ENCODE results near the gene FOS.

GRCh38 chr14:75275598-75275997 is 3.0 kb upstream of the FOS start:
- TF ChIP-seq SMC3 (IDR thresholded peaks at IDR 0.05; ENCODE audit: low read length) (no peak), ZGPAT (CRISPR knock-in tag; IDR thresholded peaks at IDR 0.05) (no peak), CTCF (CRISPR knock-in tag; IDR thresholded peaks at IDR 0.05) (no peak), JUNB (CRISPR knock-in tag; IDR thresholded peaks at IDR 0.05; ENCODE audit: borderline replicate concordance) (no peak), HMG20A (CRISPR knock-in tag; IDR thresholded peaks at IDR 0.05; ENCODE audit: borderline replicate concordance) (no peak), ZNF660 (CRISPR knock-in tag; IDR thresholded peaks at IDR 0.05; ENCODE audit: borderline replicate concordance, low read depth) (no peak), POLR2A (IDR thresholded peaks at IDR 0.05; ENCODE audit: insufficient read depth in 1 of 2, low read depth in 2 of 2, low read length in 2 of 2) (no peak), MAFK (conservative IDR thresholded peaks at IDR 0.05 in 1 of 2, IDR thresholded peaks at IDR 0.05 in 1 of 2; ENCODE audit: low read length in 2 of 2) (no peak), SIN3A (IDR thresholded peaks at IDR 0.05; ENCODE audit: borderline replicate concordance, low read depth, low read length) (no peak), RERE (CRISPR knock-in tag; IDR thresholded peaks at IDR 0.05; ENCODE audit: low read depth) (no peak), CREB1 (IDR thresholded peaks at IDR 0.05) (no peak), CREB1 (CRISPR knock-in tag; IDR thresholded peaks at IDR 0.05) (no peak)
- TF ChIP-seq, protein P1, sequence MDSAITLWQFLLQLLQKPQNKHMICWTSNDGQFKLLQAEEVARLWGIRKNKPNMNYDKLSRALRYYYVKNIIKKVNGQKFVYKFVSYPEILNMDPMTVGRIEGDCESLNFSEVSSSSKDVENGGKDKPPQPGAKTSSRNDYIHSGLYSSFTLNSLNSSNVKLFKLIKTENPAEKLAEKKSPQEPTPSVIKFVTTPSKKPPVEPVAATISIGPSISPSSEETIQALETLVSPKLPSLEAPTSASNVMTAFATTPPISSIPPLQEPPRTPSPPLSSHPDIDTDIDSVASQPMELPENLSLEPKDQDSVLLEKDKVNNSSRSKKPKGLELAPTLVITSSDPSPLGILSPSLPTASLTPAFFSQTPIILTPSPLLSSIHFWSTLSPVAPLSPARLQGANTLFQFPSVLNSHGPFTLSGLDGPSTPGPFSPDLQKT (CRISPR knock-in tag; IDR thresholded peaks at IDR 0.05; ENCODE audit: borderline replicate concordance): no peak
- TF ChIP-seq, protein P2, sequence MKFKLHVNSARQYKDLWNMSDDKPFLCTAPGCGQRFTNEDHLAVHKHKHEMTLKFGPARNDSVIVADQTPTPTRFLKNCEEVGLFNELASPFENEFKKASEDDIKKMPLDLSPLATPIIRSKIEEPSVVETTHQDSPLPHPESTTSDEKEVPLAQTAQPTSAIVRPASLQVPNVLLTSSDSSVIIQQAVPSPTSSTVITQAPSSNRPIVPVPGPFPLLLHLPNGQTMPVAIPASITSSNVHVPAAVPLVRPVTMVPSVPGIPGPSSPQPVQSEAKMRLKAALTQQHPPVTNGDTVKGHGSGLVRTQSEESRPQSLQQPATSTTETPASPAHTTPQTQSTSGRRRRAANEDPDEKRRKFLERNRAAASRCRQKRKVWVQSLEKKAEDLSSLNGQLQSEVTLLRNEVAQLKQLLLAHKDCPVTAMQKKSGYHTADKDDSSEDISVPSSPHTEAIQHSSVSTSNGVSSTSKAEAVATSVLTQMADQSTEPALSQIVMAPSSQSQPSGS (CRISPR knock-in tag; IDR thresholded peaks at IDR 0.05): no peak
- TF ChIP-seq, protein P3, sequence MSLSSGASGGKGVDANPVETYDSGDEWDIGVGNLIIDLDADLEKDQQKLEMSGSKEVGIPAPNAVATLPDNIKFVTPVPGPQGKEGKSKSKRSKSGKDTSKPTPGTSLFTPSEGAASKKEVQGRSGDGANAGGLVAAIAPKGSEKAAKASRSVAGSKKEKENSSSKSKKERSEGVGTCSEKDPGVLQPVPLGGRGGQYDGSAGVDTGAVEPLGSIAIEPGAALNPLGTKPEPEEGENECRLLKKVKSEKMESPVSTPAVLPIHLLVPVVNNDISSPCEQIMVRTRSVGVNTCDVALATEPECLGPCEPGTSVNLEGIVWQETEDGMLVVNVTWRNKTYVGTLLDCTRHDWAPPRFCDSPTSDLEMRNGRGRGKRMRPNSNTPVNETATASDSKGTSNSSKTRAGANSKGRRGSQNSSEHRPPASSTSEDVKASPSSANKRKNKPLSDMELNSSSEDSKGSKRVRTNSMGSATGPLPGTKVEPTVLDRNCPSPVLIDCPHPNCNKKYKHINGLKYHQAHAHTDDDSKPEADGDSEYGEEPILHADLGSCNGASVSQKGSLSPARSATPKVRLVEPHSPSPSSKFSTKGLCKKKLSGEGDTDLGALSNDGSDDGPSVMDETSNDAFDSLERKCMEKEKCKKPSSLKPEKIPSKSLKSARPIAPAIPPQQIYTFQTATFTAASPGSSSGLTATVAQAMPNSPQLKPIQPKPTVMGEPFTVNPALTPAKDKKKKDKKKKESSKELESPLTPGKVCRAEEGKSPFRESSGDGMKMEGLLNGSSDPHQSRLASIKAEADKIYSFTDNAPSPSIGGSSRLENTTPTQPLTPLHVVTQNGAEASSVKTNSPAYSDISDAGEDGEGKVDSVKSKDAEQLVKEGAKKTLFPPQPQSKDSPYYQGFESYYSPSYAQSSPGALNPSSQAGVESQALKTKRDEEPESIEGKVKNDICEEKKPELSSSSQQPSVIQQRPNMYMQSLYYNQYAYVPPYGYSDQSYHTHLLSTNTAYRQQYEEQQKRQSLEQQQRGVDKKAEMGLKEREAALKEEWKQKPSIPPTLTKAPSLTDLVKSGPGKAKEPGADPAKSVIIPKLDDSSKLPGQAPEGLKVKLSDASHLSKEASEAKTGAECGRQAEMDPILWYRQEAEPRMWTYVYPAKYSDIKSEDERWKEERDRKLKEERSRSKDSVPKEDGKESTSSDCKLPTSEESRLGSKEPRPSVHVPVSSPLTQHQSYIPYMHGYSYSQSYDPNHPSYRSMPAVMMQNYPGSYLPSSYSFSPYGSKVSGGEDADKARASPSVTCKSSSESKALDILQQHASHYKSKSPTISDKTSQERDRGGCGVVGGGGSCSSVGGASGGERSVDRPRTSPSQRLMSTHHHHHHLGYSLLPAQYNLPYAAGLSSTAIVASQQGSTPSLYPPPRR (CRISPR knock-in tag; IDR thresholded peaks at IDR 0.05; ENCODE audit: borderline replicate concordance): no peak
